H9 (cell line): ENCODE results near the gene FAM78A. TPM values are rescaled to one million over a fixed set of nuclear protein-coding genes. Genes with fewer than 3 reads are reported as not detected.

Experiments used
- DNase-seq: peaks from one replicate; pipeline ENCODE4 v3.0.0-alpha.2; 2017
- H2AFZ ChIP-seq: one replicate; pipeline ENCODE4 v1.6.1; 2013; ENCODE audit warnings: mild to moderate bottlenecking, low read length, control low read depth, moderate library complexity
- H2AK5ac ChIP-seq: 2 replicates; pipeline ENCODE4 v1.6.1; 2013; ENCODE audit warnings: low read length, control low read depth, mixed read lengths; ENCODE audit not compliant: insufficient read length
- H2BK120ac ChIP-seq: one replicate; pipeline ENCODE4 v1.6.1; 2013; ENCODE audit warnings: low read depth, mild to moderate bottlenecking, low read length, control low read depth, inconsistent platforms; ENCODE audit not compliant: poor library complexity, severe bottlenecking
- H2BK12ac ChIP-seq: 2 replicates; pipeline ENCODE4 v1.6.1; 2013; ENCODE audit warnings: low read length, control low read depth, mixed read lengths, low read depth; ENCODE audit not compliant: insufficient read length
- H2BK15ac ChIP-seq: 2 replicates; pipeline ENCODE4 v1.6.1; 2013; ENCODE audit warnings: low read depth, low read length, control low read depth
- H2BK20ac ChIP-seq: one replicate; pipeline ENCODE4 v1.6.1; 2013; ENCODE audit warnings: low read depth, mild to moderate bottlenecking, low read length, control low read depth, inconsistent platforms; ENCODE audit not compliant: poor library complexity, severe bottlenecking
- H2BK5ac ChIP-seq: 2 replicates; pipeline ENCODE4 v1.6.1; 2013; ENCODE audit warnings: low read length, control low read depth, mixed read lengths; ENCODE audit not compliant: insufficient read length
- H3K14ac ChIP-seq: 2 replicates; pipeline ENCODE4 v1.6.1; 2013; ENCODE audit warnings: low read length, control low read depth; ENCODE audit not compliant: insufficient read depth
- H3K18ac ChIP-seq: 2 replicates; pipeline ENCODE4 v1.6.1; 2013; ENCODE audit warnings: low read depth, mild to moderate bottlenecking, mixed read lengths, low read length, control low read depth; ENCODE audit not compliant: insufficient read length
- H3K23ac ChIP-seq: 2 replicates; pipeline ENCODE4 v1.6.1; 2013; ENCODE audit warnings: low read length, control low read depth, mixed read lengths, low read depth; ENCODE audit not compliant: insufficient read length
- H3K23me2 ChIP-seq: 2 replicates; pipeline ENCODE4 v1.6.1; 2013; ENCODE audit warnings: low read depth, mild to moderate bottlenecking, mixed read lengths, low read length, control low read depth; ENCODE audit not compliant: insufficient read length, poor library complexity, severe bottlenecking
- H3K27ac ChIP-seq: 2 replicates; pipeline ENCODE4 v1.5.1; 2013; ENCODE audit warnings: low read length, control low read depth, mixed read lengths, low read depth; ENCODE audit not compliant: insufficient read length
- H3K27me3 ChIP-seq: 2 replicates; pipeline ENCODE4 v1.6.1; 2013; ENCODE audit warnings: low read length, control low read depth, inconsistent platforms; ENCODE audit not compliant: insufficient read depth
- H3K4ac ChIP-seq: 2 replicates; pipeline ENCODE4 v1.6.1; 2013; ENCODE audit warnings: low read depth, mild to moderate bottlenecking, control low read depth, inconsistent platforms, low read length, moderate library complexity
- H3K4me1 ChIP-seq: 2 replicates; pipeline ENCODE4 v1.6.1; 2013; ENCODE audit warnings: low read length, control low read depth, inconsistent platforms; ENCODE audit not compliant: insufficient read depth
- H3K4me2 ChIP-seq: 2 replicates; pipeline ENCODE4 v1.6.1; 2013; ENCODE audit warnings: low read length, control low read depth, mixed read lengths; ENCODE audit not compliant: insufficient read length, insufficient read depth
- H3K56ac ChIP-seq: 2 replicates; pipeline ENCODE4 v1.6.1; 2013; ENCODE audit warnings: low read depth, mild to moderate bottlenecking, mixed read lengths, low read length, control low read depth; ENCODE audit not compliant: insufficient read length
- H3K79me1 ChIP-seq: 2 replicates; pipeline ENCODE4 v1.6.1; 2013; ENCODE audit warnings: low read depth, mild to moderate bottlenecking, moderate library complexity, low read length, control low read depth, inconsistent platforms; ENCODE audit not compliant: insufficient read depth, poor library complexity, severe bottlenecking
- H3K79me2 ChIP-seq: 2 replicates; pipeline ENCODE4 v1.6.1; 2013; ENCODE audit warnings: low read length, control low read depth, inconsistent platforms; ENCODE audit not compliant: insufficient read depth
- H3K9ac ChIP-seq: 2 replicates; pipeline ENCODE4 v1.6.1; 2013; ENCODE audit warnings: low read length, control low read depth, mixed read lengths; ENCODE audit not compliant: insufficient read length; ENCODE audit errors: extremely low read depth
- H3K9me3 ChIP-seq: one replicate; pipeline ENCODE4 v1.6.1; 2013; ENCODE audit warnings: low read depth, low read length, inconsistent platforms; ENCODE audit not compliant: control insufficient read depth
- H3T11ph ChIP-seq: one replicate; pipeline ENCODE4 v1.6.1; 2013; ENCODE audit warnings: mild to moderate bottlenecking, low read length, control low read depth, inconsistent platforms
- H4K20me1 ChIP-seq: one replicate; pipeline ENCODE4 v1.6.1; 2013; ENCODE audit not compliant: control insufficient read depth, insufficient read length, insufficient read depth
- H4K5ac ChIP-seq: 2 replicates; pipeline ENCODE4 v1.6.1; 2013; ENCODE audit warnings: low read depth, mild to moderate bottlenecking, mixed read lengths, low read length, control low read depth; ENCODE audit not compliant: insufficient read length
- H4K8ac ChIP-seq: replicated peaks from 2 replicates; pipeline ENCODE4 v1.6.1; 2013; ENCODE audit warnings: low read length, control low read depth, mixed read lengths, low read depth; ENCODE audit not compliant: insufficient read length
- H4K91ac ChIP-seq: 2 replicates; pipeline ENCODE4 v1.6.1; 2013; ENCODE audit warnings: low read depth, mild to moderate bottlenecking, moderate library complexity, mixed read lengths, low read length, control low read depth; ENCODE audit not compliant: insufficient read length
- H3K27ac Mint-ChIP-seq, 3 experiments: 2 replicates in 2 of 3; 3 replicates in 1 of 3; pipeline ENCODE4 v1.8.0; 2020 to 2021; ENCODE audit warnings: mixed read lengths in 3 of 3, mild to moderate bottlenecking in 1 of 3, moderate library complexity in 1 of 3
- H3K27me3 Mint-ChIP-seq: 2 replicates; pipeline ENCODE4 v1.8.0; 2021; ENCODE audit warnings: low read depth, mild to moderate bottlenecking, moderate library complexity, mixed read lengths
- H3K36me3 Mint-ChIP-seq, 3 experiments: 2 replicates in 2 of 3; 3 replicates in 1 of 3; pipeline ENCODE4 v1.8.0; 2020 to 2021; ENCODE audit warnings: low read depth in 3 of 3, mixed read lengths in 3 of 3; ENCODE audit not compliant: insufficient read depth in 1 of 3
- H3K4me1 Mint-ChIP-seq, 2 experiments: 2 replicates each; pipeline ENCODE4 v1.8.0; 2020; ENCODE audit warnings: mixed read lengths in 2 of 2
- H3K4me3 Mint-ChIP-seq, 2 experiments: 2 replicates in 1 of 2; 3 replicates in 1 of 2; pipeline ENCODE4 v1.8.0; 2020 to 2021; ENCODE audit warnings: mild to moderate bottlenecking in 2 of 2, mixed read lengths in 2 of 2, moderate library complexity in 1 of 2
- H3K9me3 Mint-ChIP-seq, 2 experiments: 2 replicates in 1 of 2; 3 replicates in 1 of 2; pipeline ENCODE4 v1.8.0; 2020; ENCODE audit warnings: mild to moderate bottlenecking in 2 of 2, mixed read lengths in 2 of 2, moderate library complexity in 1 of 2
- CTCF ChIP-seq: fragments of 200-600 bp; sonication (generic); conservative IDR thresholded peaks from 3 replicates; pipeline ENCODE4 v1.8.0; 2021; ENCODE audit warnings: antibody characterized with exemption, mild to moderate bottlenecking
- WGBS: extraction: QIAGEN DNeasy Blood & Tissue Kit; methylation state at CpG from one replicate; pipeline ENCODE4 v1.1.7; 2013; ENCODE audit warnings: missing lambda C conversion rate, low lambda C conversion rate, mixed read lengths; ENCODE audit not compliant: insufficient read length; ENCODE audit errors: extremely low coverage; 5-methylcytosine and 5-hydroxymethylcytosine counted together
- long read RNA-seq: library from polyadenylated mRNA; unstranded; transcript quantifications from one replicate; pipeline ENCODE4 v2.0.0, GENCODE V29; 2020
- total RNA-seq: library from RNA; stranded (reverse); gene quantifications from 2 replicates; pipeline ENCODE4 v1.2.1, GENCODE V29; 2021

FAM78A gene
- 1.9 and 2.1 TPM in 2 replicates for total RNA-seq
- long read RNA-seq: 0 reads

GRCh38 chr9:131276094-131276888, at the start of gene FAM78A:
TSS of gene FAM78A (minus strand) at chr9:131276510. CDS start at chr9:131276179, 331 bp downstream.
- TF ChIP-seq CTCF: no peak; the same call in 2 of the 3 replicates
- Histone ChIP-seq H4K20me1 (peaks cover 2% of the 10 kb centered on the region), H3K27me3 (peaks cover 6% of the 10 kb centered on the region; the same call in 1 of the 2 replicates), H3K9me3 (no peaks in the 10 kb centered on the region), H3K4me1 (0 out of 2 replicates have a peak, but pooled peaks cover 3% of the 10 kb centered on the region), H2BK12ac (no peak within 1 kb of the TSS), H3K14ac (no peak within 1 kb of the TSS), H2AFZ (no peak within 1 kb of the TSS), H2BK15ac (no peak within 1 kb of the TSS), H3K27ac (no peak within 1 kb of the TSS), H3K18ac (no peak within 1 kb of the TSS), H3K56ac (no peak within 1 kb of the TSS), H2AK5ac (no peak within 1 kb of the TSS), H3K9ac (no peak within 1 kb of the TSS), H4K8ac (no peak within 1 kb of the TSS), H3K23ac (no peak within 1 kb of the TSS), H4K5ac (no peak within 1 kb of the TSS), H3K4ac (no peak within 1 kb of the TSS), H3K23me2 (peaks cover 6% of the 10 kb centered on the region), H3K4me2 (peak within 1 kb of the TSS; percentile 3), H4K91ac (no peak within 1 kb of the TSS), H2BK5ac (no peak within 1 kb of the TSS), H2BK120ac (no peak within 1 kb of the TSS), H2BK20ac (no peak within 1 kb of the TSS), H3K79me2 (no peaks in the 10 kb centered on the region), H3T11ph (no peak within 1 kb of the TSS), H3K79me1 (no peaks in the 10 kb centered on the region)
- H3K9me3 Mint-ChIP-seq: no peaks in the 10 kb centered on the region
- H3K36me3 Mint-ChIP-seq: no peaks in the 10 kb centered on the region
- no peak for DNase-seq
- H3K27me3 Mint-ChIP-seq: peaks cover 39% of the 10 kb centered on the region
- peaks cover 20 to 38% of the 10 kb centered on the region in 2 experiments for H3K4me1 Mint-ChIP-seq
- H3K27ac Mint-ChIP-seq: no peak within 1 kb of the TSS; a peak in 2 of 7 replicates
- WGBS: no CpG with 5 or more reads among the region's 76 CpGs
- peak within 1 kb of the TSS; percentile 46 to 79 for H3K4me3 Mint-ChIP-seq
